CD4-positive, alpha-beta T cell treated with Interferon gamma for 1 hour (primary cell): ENCODE data around the gene ACSS1.
A peak's percentile ranks its signal among the peaks of the same experiment; 100 is the strongest.

Experiments
- DNase-seq: peaks from one replicate; pipeline ENCODE4 v3.0.0-alpha.2; 2020

The ACSS1 gene

GRCh38 chr20:24992487-24993205 is 65.3 kb downstream of the ACSS1 start, which contains the start of gene APMAP:
Gene APMAP (minus strand): TSS chr20:24992751. CDS start chr20:24992688, 63 bp downstream.
- DNase-seq, result peak; percentile 94

GRCh38 chr20:24991897-24992486 is 65.9 kb downstream of the ACSS1 start:
- no peak for DNase-seq

- no peak for DNase-seq
Measured at GRCh38 chr20:24990810-24991252, 67.1 kb downstream of the ACSS1 start.

- DNase-seq, result no peak
Measured at GRCh38 chr20:24989162-24989561, 68.8 kb downstream of the ACSS1 start.

- DNase-seq, result no peak
Measured at GRCh38 chr20:24987873-24988835, 69.8 kb downstream of the ACSS1 start.

- DNase-seq, result no peak
Measured at GRCh38 chr20:24987244-24987643, 70.7 kb downstream of the ACSS1 start.

- no peak for DNase-seq
Measured at GRCh38 chr20:24986436-24987015, 71.4 kb downstream of the ACSS1 start.

- DNase-seq, result no peak
Measured at GRCh38 chr20:24985802-24986201, 72.1 kb downstream of the ACSS1 start.

GRCh38 chr20:24984961-24985640 is 72.8 kb downstream of the ACSS1 start:
- no peak for DNase-seq

- DNase-seq, result no peak
Measured at GRCh38 chr20:24983896-24984295, 74.0 kb downstream of the ACSS1 start.

GRCh38 chr20:24981790-24982189 is 76.1 kb downstream of the ACSS1 start:
- DNase-seq, result peak; percentile 47

GRCh38 chr20:24981282-24981681 is 76.7 kb downstream of the ACSS1 start:
- no peak for DNase-seq

GRCh38 chr20:24980291-24981053 is 77.5 kb downstream of the ACSS1 start:
- DNase-seq, result no peak

GRCh38 chr20:24979036-24979960 is 78.6 kb downstream of the ACSS1 start:
- DNase-seq, result no peak

GRCh38 chr20:24978513-24978912 is 79.4 kb downstream of the ACSS1 start:
- no peak for DNase-seq

GRCh38 chr20:24977797-24978196 is 80.1 kb downstream of the ACSS1 start:
- no peak for DNase-seq

GRCh38 chr20:24977336-24977735 is 80.6 kb downstream of the ACSS1 start:
- no peak for DNase-seq

- DNase-seq, result no peak
Measured at GRCh38 chr20:24972341-24972740, 85.6 kb downstream of the ACSS1 start.

- DNase-seq, result no peak
Measured at GRCh38 chr20:24971376-24972101, 86.4 kb downstream of the ACSS1 start.

GRCh38 chr20:24970754-24971153 is 87.2 kb downstream of the ACSS1 start:
- no peak for DNase-seq
